SK-N-SH treated with all-trans-retinoic acid at 6 μM for 48 hours (cell line): ENCODE measurements around the gene LHFPL6.

Experiments
- CSRNP3 ChIP-seq: fragments of 250-450 bp; sonication (Bioruptor Pico); IDR thresholded peaks from 2 replicates; pipeline ENCODE4 v1.5.1; 2021; ENCODE audit warnings: mild to moderate bottlenecking, moderate library complexity
- PATZ1 ChIP-seq: fragments of 250-450 bp; sonication (Bioruptor Pico); IDR thresholded peaks from 2 replicates; pipeline ENCODE4 v1.8.0; 2020; ENCODE audit warnings: mild to moderate bottlenecking, moderate library complexity, borderline replicate concordance
- RARB ChIP-seq: fragments of 250-450 bp; sonication (Bioruptor Pico); IDR thresholded peaks from 2 replicates; pipeline ENCODE4 v1.8.0; 2021; ENCODE audit warnings: mild to moderate bottlenecking, moderate library complexity
- TSHZ2 ChIP-seq: fragments of 250-450 bp; sonication (Bioruptor Pico); IDR thresholded peaks from 2 replicates; pipeline ENCODE4 v1.5.0; 2020; ENCODE audit warnings: mild to moderate bottlenecking, moderate library complexity

GRCh38 chr13:39526499-39526898, 76.5 kb downstream of the LHFPL6 start:
- TF ChIP-seq RARB (CRISPR knock-in tag) (no peak), PATZ1 (CRISPR knock-in tag) (no peak), CSRNP3 (CRISPR knock-in tag) (no peak), TSHZ2 (no peak)
